Fibroblast of lung (primary cell): ENCODE data around the gene TTF1. TPM values are rescaled to one million over a fixed set of nuclear protein-coding genes. Genes with fewer than 3 reads are reported as not detected.

ENCODE experiments used
- DNase-seq, 2 donors: peaks; one replicate each; pipeline versions ENCODE4 v3.0.0 to v3.0.0-alpha.2; 2010; ENCODE audit warnings: low read depth in 2 of 2
- H2AFZ ChIP-seq: 2 replicates; pipeline ENCODE4 v1.5.1; 2012; ENCODE audit warnings: low read length, control low read depth, inconsistent platforms
- H3K27ac ChIP-seq: 2 replicates; pipeline ENCODE4 v1.5.1; 2011; ENCODE audit warnings: low read length, control low read depth; ENCODE audit not compliant: insufficient read depth
- H3K27me3 ChIP-seq: 2 replicates; pipeline ENCODE4 v1.5.1; 2011; ENCODE audit warnings: mild to moderate bottlenecking, low read length; ENCODE audit not compliant: control insufficient read depth, insufficient read depth
- H3K36me3 ChIP-seq: 2 replicates; pipeline ENCODE4 v1.5.1; 2011; ENCODE audit warnings: low read length; ENCODE audit not compliant: control insufficient read depth, insufficient read depth
- H3K4me1 ChIP-seq: 2 replicates; pipeline ENCODE4 v1.5.1; 2011; ENCODE audit warnings: low read length; ENCODE audit not compliant: control insufficient read depth, insufficient read depth; ENCODE audit errors: extremely low read depth
- H3K4me2 ChIP-seq: 2 replicates; pipeline ENCODE4 v1.5.1; 2011; ENCODE audit warnings: low read length, control low read depth; ENCODE audit not compliant: insufficient read depth; ENCODE audit errors: extremely low read depth
- H3K4me3 ChIP-seq, 4 experiments: fragments of 200-600 bp in 1 of 4; sonication (generic) in 1 of 4; replicated peaks in 1 of 4; 2 replicates each; pipeline ENCODE4 v1.5.1; 2011 to 2016; ENCODE audit warnings: low read length in 4 of 4, low read depth in 3 of 4, mild to moderate bottlenecking in 3 of 4, control low read depth in 2 of 4, inconsistent platforms in 1 of 4, mixed read lengths in 1 of 4; ENCODE audit not compliant: insufficient read depth in 1 of 4; ENCODE audit errors: control extremely low read depth in 1 of 4
- H3K79me2 ChIP-seq: 2 replicates; pipeline ENCODE4 v1.5.1; 2012; ENCODE audit warnings: mild to moderate bottlenecking, low read length, inconsistent platforms; ENCODE audit not compliant: control insufficient read depth, insufficient read depth
- H3K9ac ChIP-seq: 2 replicates; pipeline ENCODE4 v1.5.1; 2011; ENCODE audit warnings: mild to moderate bottlenecking, low read length, control low read depth; ENCODE audit not compliant: insufficient read depth
- H3K9me3 ChIP-seq: 2 replicates; pipeline ENCODE4 v1.5.1; 2012; ENCODE audit warnings: low read depth, low read length; ENCODE audit not compliant: control insufficient read depth, insufficient read depth
- H4K20me1 ChIP-seq: 2 replicates; pipeline ENCODE4 v1.5.1; 2011; ENCODE audit warnings: low read length; ENCODE audit not compliant: control insufficient read depth, insufficient read depth; ENCODE audit errors: extremely low read depth
- EZH2 ChIP-seq: IDR thresholded peaks from 2 replicates; pipeline ENCODE4 v1.5.1; 2012; ENCODE audit warnings: low read length, control low read depth, mild to moderate bottlenecking; ENCODE audit errors: missing control alignments
- polyA plus RNA-seq, 2 donors: library from polyadenylated mRNA; depleted of rRNA in 1 of 2; stranded (reverse) in 1 of 2; unstranded in 1 of 2; fragments of >200 nt; gene quantifications; 2 replicates each; pipeline ENCODE4 v1.2.1, GENCODE V29; 2011 to 2012; ENCODE audit warnings: missing spikeins in 1 of 2
- total RNA-seq: library from RNA; depleted of rRNA; stranded (reverse); fragments of >200 nt; gene quantifications from 2 replicates; pipeline ENCODE4 v1.2.1, GENCODE V29; 2014
- TF ChIP-seq, protein P1 (sequence below), 2 donors: IDR thresholded peaks in 1 of 2; conservative IDR thresholded peaks in 1 of 2; 1 replicate in 1 of 2; 2 replicates in 1 of 2; pipeline ENCODE4 v1.5.1; 2011 to 2012; ENCODE audit warnings: low read length in 2 of 2, control low read depth in 1 of 2, inconsistent platforms in 1 of 2, low read depth in 1 of 2, mild to moderate bottlenecking in 1 of 2

Gene TTF1
- total and polyA plus RNA-seq, 2 donors (not counting 1 experiment from before 2014, with no cell fraction given): 6.9 to 11.6 TPM

DNA sequence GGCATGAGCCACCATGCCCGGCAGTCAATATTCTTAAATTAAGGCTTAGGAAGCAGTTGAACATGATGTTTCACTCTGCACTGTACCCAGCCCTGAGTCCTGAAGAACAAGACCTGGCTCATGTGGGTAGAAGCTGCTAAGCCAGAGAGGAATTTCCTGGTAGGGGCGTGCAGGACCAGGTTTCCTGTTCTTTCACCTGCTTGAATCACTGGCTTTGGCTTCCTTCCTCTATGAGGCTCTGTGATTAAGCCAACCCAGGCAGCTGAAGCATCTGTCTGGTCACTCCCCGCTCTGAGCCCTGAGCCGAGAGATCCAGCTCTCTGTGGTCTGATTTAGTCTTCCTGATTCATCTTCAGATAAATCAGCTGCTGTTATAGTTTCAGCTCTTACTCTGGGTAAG, 32.5 kb upstream of the TTF1 start:
- no peak for DNase-seq
- H2AFZ ChIP-seq: no peak overlapping the region
- peaks cover 11% of the 10 kb centered on the region for H3K27me3 ChIP-seq
- H3K36me3 ChIP-seq: no peaks in the 10 kb centered on the region
- no peaks in the 10 kb centered on the region for H3K4me1 ChIP-seq
- no peak overlapping the region for H3K4me2 ChIP-seq
- H3K27ac ChIP-seq: no peak overlapping the region
- TF ChIP-seq EZH2: no peak
- TF ChIP-seq, protein P1, sequence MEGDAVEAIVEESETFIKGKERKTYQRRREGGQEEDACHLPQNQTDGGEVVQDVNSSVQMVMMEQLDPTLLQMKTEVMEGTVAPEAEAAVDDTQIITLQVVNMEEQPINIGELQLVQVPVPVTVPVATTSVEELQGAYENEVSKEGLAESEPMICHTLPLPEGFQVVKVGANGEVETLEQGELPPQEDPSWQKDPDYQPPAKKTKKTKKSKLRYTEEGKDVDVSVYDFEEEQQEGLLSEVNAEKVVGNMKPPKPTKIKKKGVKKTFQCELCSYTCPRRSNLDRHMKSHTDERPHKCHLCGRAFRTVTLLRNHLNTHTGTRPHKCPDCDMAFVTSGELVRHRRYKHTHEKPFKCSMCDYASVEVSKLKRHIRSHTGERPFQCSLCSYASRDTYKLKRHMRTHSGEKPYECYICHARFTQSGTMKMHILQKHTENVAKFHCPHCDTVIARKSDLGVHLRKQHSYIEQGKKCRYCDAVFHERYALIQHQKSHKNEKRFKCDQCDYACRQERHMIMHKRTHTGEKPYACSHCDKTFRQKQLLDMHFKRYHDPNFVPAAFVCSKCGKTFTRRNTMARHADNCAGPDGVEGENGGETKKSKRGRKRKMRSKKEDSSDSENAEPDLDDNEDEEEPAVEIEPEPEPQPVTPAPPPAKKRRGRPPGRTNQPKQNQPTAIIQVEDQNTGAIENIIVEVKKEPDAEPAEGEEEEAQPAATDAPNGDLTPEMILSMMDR (conservative IDR thresholded peaks at IDR 0.05 in 1 of 2, IDR thresholded peaks at IDR 0.05 in 1 of 2; ENCODE audit: low read depth in 1 of 2, low read length in 2 of 2): no peak
- H3K79me2 ChIP-seq: no peaks in the 10 kb centered on the region
- no peak overlapping the region for H3K9ac ChIP-seq
- no peaks in the 10 kb centered on the region for H3K9me3 ChIP-seq
- H3K4me3 ChIP-seq: no peak overlapping the region
- no peaks in the 10 kb centered on the region for H4K20me1 ChIP-seq

DNA sequence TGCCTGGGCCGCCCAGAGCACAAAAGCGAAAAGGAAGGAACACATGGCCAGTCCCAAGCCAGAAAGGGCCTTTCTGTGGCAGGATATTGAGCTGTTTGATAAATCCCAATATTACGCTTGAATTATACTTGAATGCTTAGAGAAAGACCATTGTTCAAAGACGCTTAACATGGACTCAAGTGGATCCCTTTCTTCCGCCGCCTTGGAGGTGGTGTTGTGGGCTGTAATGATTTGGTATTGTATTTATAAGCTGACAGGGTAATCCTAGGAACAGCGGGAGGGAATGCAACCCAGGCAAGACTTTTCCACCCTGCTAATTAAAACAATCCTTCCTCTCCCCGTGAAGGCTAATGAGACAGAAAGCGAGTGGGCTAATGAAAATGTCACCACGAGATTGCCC, 28.2 kb upstream of the TTF1 start:
- no peaks in the 10 kb centered on the region for H3K9me3 ChIP-seq
- no peak overlapping the region for H3K27ac ChIP-seq
- no peaks in the 10 kb centered on the region for H4K20me1 ChIP-seq
- no peak overlapping the region for H2AFZ ChIP-seq
- H3K36me3 ChIP-seq: no peaks in the 10 kb centered on the region
- H3K27me3 ChIP-seq: no peaks in the 10 kb centered on the region
- H3K4me3 ChIP-seq: no peak overlapping the region
- no peak overlapping the region for H3K4me2 ChIP-seq
- no peak for TF ChIP-seq EZH2
- TF ChIP-seq, protein P1 (conservative IDR thresholded peaks at IDR 0.05 in 1 of 2, IDR thresholded peaks at IDR 0.05 in 1 of 2; ENCODE audit: low read depth in 1 of 2, low read length in 2 of 2): no peak
- H3K79me2 ChIP-seq: no peaks in the 10 kb centered on the region
- H3K9ac ChIP-seq: no peak overlapping the region
- DNase-seq: no peak
- no peaks in the 10 kb centered on the region for H3K4me1 ChIP-seq

DNA sequence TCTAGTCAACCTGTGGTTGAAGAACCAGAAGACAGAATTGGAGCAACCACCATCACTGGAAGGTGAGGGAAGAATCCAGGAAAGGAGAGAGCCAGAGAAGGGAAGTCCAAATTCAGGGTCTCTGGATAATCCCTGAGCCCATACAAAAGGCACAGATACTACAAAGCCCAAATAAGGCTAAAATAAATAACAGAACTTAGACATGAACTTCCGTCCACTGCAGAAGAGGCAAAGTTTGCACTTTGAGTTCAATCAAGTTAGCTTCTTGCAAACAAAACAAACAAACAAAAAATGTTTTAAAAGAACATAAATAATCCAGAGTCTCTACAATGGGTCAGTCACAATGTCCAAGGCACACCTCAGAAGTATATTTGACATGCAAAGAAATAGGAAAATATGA, 24.4 kb upstream of the TTF1 start:
- Histone ChIP-seq H3K9me3 (no peaks in the 10 kb centered on the region), H4K20me1 (no peaks in the 10 kb centered on the region), H3K4me3 (no peak overlapping the region), H3K4me2 (no peak overlapping the region), H3K4me1 (no peaks in the 10 kb centered on the region), H3K9ac (no peak overlapping the region), H3K79me2 (no peaks in the 10 kb centered on the region), H3K36me3 (no peaks in the 10 kb centered on the region), H3K27ac (no peak overlapping the region), H2AFZ (no peak overlapping the region), H3K27me3 (peaks cover 6% of the 10 kb centered on the region)
- TF ChIP-seq EZH2: no peak
- DNase-seq: no peak
